GM08714 (cell line): ENCODE measurements around the gene CENPB.

Source experiments
- H3K4me3 ChIP-seq: fragments of 200-500 bp; sonication (Bioruptor generic); 2 replicates; pipeline ENCODE4 v1.5.1; 2014; ENCODE audit warnings: mild to moderate bottlenecking, low read length, inconsistent platforms
- ZNF274 ChIP-seq: IDR thresholded peaks from 2 replicates; pipeline ENCODE4 v1.6.1; 2012; ENCODE audit warnings: mild to moderate bottlenecking, low read depth, low read length

CENPB gene

GRCh38 chr20:3818155-3819151 lies 31.9 kb upstream of the CENPB start:
- no peak for TF ChIP-seq ZNF274
- H3K4me3 ChIP-seq = no peak overlapping the region

- no peak for TF ChIP-seq ZNF274
- H3K4me3 ChIP-seq = no peak overlapping the region
Observed at GRCh38 chr20:3815703-3816315, 29.3 kb upstream of the CENPB start.

- H3K4me3 ChIP-seq = no peak overlapping the region
- no peak for TF ChIP-seq ZNF274
Observed at GRCh38 chr20:3814928-3815495, 28.5 kb upstream of the CENPB start.

GRCh38 chr20:3813848-3814581 lies 27.5 kb upstream of the CENPB start:
- no peak for TF ChIP-seq ZNF274
- no peak overlapping the region for H3K4me3 ChIP-seq

- no peak for TF ChIP-seq ZNF274
- no peak overlapping the region for H3K4me3 ChIP-seq
Observed at GRCh38 chr20:3812975-3813847, 26.7 kb upstream of the CENPB start.

GRCh38 chr20:3812259-3812681 lies 25.7 kb upstream of the CENPB start:
- H3K4me3 ChIP-seq = no peak overlapping the region
- no peak for TF ChIP-seq ZNF274

GRCh38 chr20:3811467-3812258 lies 25.1 kb upstream of the CENPB start:
- TF ChIP-seq ZNF274 = no peak
- no peak overlapping the region for H3K4me3 ChIP-seq

GRCh38 chr20:3808544-3808943 lies 22.0 kb upstream of the CENPB start:
- H3K4me3 ChIP-seq = no peak overlapping the region
- TF ChIP-seq ZNF274 = no peak

GRCh38 chr20:3804781-3805180 lies 18.2 kb upstream of the CENPB start:
- H3K4me3 ChIP-seq = no peak overlapping the region
- no peak for TF ChIP-seq ZNF274

- no peak for TF ChIP-seq ZNF274
- H3K4me3 ChIP-seq = no peak overlapping the region
Observed at GRCh38 chr20:3804254-3804751, 17.8 kb upstream of the CENPB start.

GRCh38 chr20:3803854-3804253 lies 17.3 kb upstream of the CENPB start:
- no peak for TF ChIP-seq ZNF274
- H3K4me3 ChIP-seq = no peak overlapping the region

- no peak overlapping the region for H3K4me3 ChIP-seq
- no peak for TF ChIP-seq ZNF274
Observed at GRCh38 chr20:3803289-3803688, 16.7 kb upstream of the CENPB start.

GRCh38 chr20:3802524-3803239 lies 16.1 kb upstream of the CENPB start:
- H3K4me3 ChIP-seq = no peak overlapping the region
- no peak for TF ChIP-seq ZNF274
